HCT116 (cell line): ENCODE measurements around the gene ELF1. TPM values are rescaled to one million over a fixed set of nuclear protein-coding genes. Genes with fewer than 3 reads are reported as not detected.

Source experiments
- ATAC-seq: fragments of 200-7000 bp; cut with Tn5 transposase; 2 replicates; pipeline ENCODE4 v1.9.1; 2020; ENCODE audit warnings: mild to moderate bottlenecking, moderate library complexity
- BruUV-seq: library from RNA; stranded (reverse); fragments of 400-500 nt; replicated peaks from 2 replicates; lab custom pipeline; 2021; lab: Mats Ljungman, UMichigan
- CTCF ChIA-PET: fragments of 300-600 bp; sonication (Branson Sonifier 250); formaldehyde crosslinking; loops from one replicate; lab custom pipeline; 2021; ENCODE audit warnings: antibody characterized with exemption; lab: Charles Lee
- POLR2A ChIA-PET: fragments of 300-600, 350-600 bp; sonication (Branson Sonifier 250); formaldehyde crosslinking; loops from one replicate; lab custom pipeline; 2021; ENCODE audit warnings: antibody characterized with exemption; lab: Charles Lee
- RAD21 ChIA-PET, 2 experiments: fragments of 300-600 bp; sonication (Branson Sonifier 250); formaldehyde crosslinking; loops; one replicate each; lab custom pipeline; 2023; ENCODE audit warnings: low total read pairs in 2 of 2; ENCODE audit not compliant: uncharacterized antibody in 2 of 2, unreplicated experiment in 2 of 2, low non-redundant PET in 1 of 2; lab: Charles Lee
- DNase-seq: peaks from one replicate; pipeline ENCODE4 v3.0.0-alpha.2; 2010; ENCODE audit warnings: low read depth, low spot score
- H2AFZ ChIP-seq: fragments of 200-600 bp; shearing (Covaris generic), sonication (generic); 2 replicates; pipeline ENCODE4 v1.6.1; 2017; ENCODE audit warnings: low read depth, mixed run types, mixed read lengths, antibody characterized with exemption, low read length; ENCODE audit not compliant: poor library complexity, severe bottlenecking
- H3K27ac ChIP-seq: 2 replicates; pipeline ENCODE4 v1.5.1; 2012; ENCODE audit warnings: low read depth, low read length
- H3K27me3 ChIP-seq: fragments of 200-600 bp; sonication (generic); 2 replicates; pipeline ENCODE4 v1.6.1; 2016; ENCODE audit warnings: mixed run types, low read length, mixed read lengths; ENCODE audit not compliant: insufficient read depth
- H3K36me3 ChIP-seq, 2 experiments: fragments of 200-500 bp in 1 of 2; fragments of 200-600 bp in 1 of 2; sonication (Bioruptor generic) in 1 of 2; sonication (generic) in 1 of 2; 2 replicates each; pipeline versions ENCODE4 v1.5.1 to v1.6.1; 2014 to 2016; ENCODE audit warnings: low read length in 2 of 2, inconsistent platforms in 1 of 2, mixed read lengths in 1 of 2, mixed run types in 1 of 2; ENCODE audit not compliant: insufficient read depth in 2 of 2, control insufficient read depth in 1 of 2
- H3K4me1 ChIP-seq, 2 experiments: fragments of 200-600 bp in 1 of 2; sonication (generic) in 1 of 2; 2 replicates each; pipeline versions ENCODE4 v1.5.1 to v1.6.1; 2012 to 2017; ENCODE audit warnings: low read length in 2 of 2, inconsistent platforms in 1 of 2, mild to moderate bottlenecking in 1 of 2, mixed read lengths in 1 of 2, mixed run types in 1 of 2, moderate library complexity in 1 of 2; ENCODE audit not compliant: insufficient read depth in 2 of 2, control insufficient read depth in 1 of 2
- H3K4me2 ChIP-seq: fragments of 200-600 bp; sonication (generic); 2 replicates; pipeline ENCODE4 v1.6.1; 2017; ENCODE audit warnings: mixed run types, low read length, mixed read lengths
- H3K4me3 ChIP-seq, 2 experiments: fragments of 200-600 bp in 1 of 2; sonication (generic) in 1 of 2; replicated peaks in 1 of 2; 2 replicates each; pipeline ENCODE4 v1.5.1; 2011 to 2016; ENCODE audit warnings: low read length in 2 of 2, control low read depth in 1 of 2, low read depth in 1 of 2, mild to moderate bottlenecking in 1 of 2, mixed read lengths in 1 of 2, mixed run types in 1 of 2
- H3K79me2 ChIP-seq: fragments of 200-600 bp; sonication (generic); 2 replicates; pipeline ENCODE4 v1.6.1; 2017; ENCODE audit warnings: mild to moderate bottlenecking, mixed run types, low read length, moderate library complexity, mixed read lengths; ENCODE audit not compliant: insufficient read depth
- H3K9ac ChIP-seq: fragments of 200-600 bp; sonication (generic); 2 replicates; pipeline ENCODE4 v1.6.1; 2016; ENCODE audit warnings: low read length, mixed read lengths
- H3K9me2 ChIP-seq: fragments of 200-600 bp; sonication (generic), shearing (Covaris generic); 2 replicates; pipeline ENCODE4 v1.6.1; 2017; ENCODE audit warnings: mixed run types, mild to moderate bottlenecking, moderate library complexity; ENCODE audit not compliant: insufficient read depth
- H3K9me3 ChIP-seq, 2 experiments: fragments of 200-500 bp in 1 of 2; fragments of 200-600 bp in 1 of 2; sonication (Bioruptor generic) in 1 of 2; sonication (generic) in 1 of 2; 2 replicates each; pipeline ENCODE4 v1.6.1; 2014 to 2017; ENCODE audit warnings: low read length in 2 of 2, mixed read lengths in 2 of 2, inconsistent platforms in 1 of 2, low read depth in 1 of 2, mild to moderate bottlenecking in 1 of 2, mixed run types in 1 of 2, moderate library complexity in 1 of 2; ENCODE audit not compliant: control insufficient read depth in 1 of 2, insufficient read depth in 1 of 2
- H4K20me1 ChIP-seq: fragments of 200-600 bp; sonication (generic), shearing (Covaris generic); 2 replicates; pipeline ENCODE4 v1.6.1; 2017; ENCODE audit warnings: mixed run types, mild to moderate bottlenecking, moderate library complexity; ENCODE audit not compliant: insufficient read depth
- CEBPB ChIP-seq: IDR thresholded peaks from 2 replicates; pipeline ENCODE4 v1.6.1; 2012; ENCODE audit warnings: low read depth
- CTCF ChIP-seq, 3 experiments: fragments of 200-600 bp in 1 of 3; sonication (generic) in 1 of 3; IDR thresholded peaks in 2 of 3; conservative IDR thresholded peaks in 1 of 3; 2 replicates each; pipeline ENCODE4 v1.5.1; 2012 to 2017; ENCODE audit warnings: low read depth in 2 of 3, low read length in 2 of 3, antibody characterized with exemption in 1 of 3, borderline replicate concordance in 1 of 3, control low read depth in 1 of 3, mild to moderate bottlenecking in 1 of 3, mixed read lengths in 1 of 3, mixed run types in 1 of 3, moderate library complexity in 1 of 3; ENCODE audit not compliant: insufficient read depth in 1 of 3
- EGR1 ChIP-seq: IDR thresholded peaks from 2 replicates; pipeline ENCODE4 v1.6.1; 2012; ENCODE audit warnings: low read depth
- ELF1 ChIP-seq: IDR thresholded peaks from 2 replicates; pipeline ENCODE4 v1.6.1; 2012; ENCODE audit warnings: low read depth, borderline replicate concordance
- EZH2phosphoT487 ChIP-seq: fragments of 200-600 bp; IDR thresholded peaks from 2 replicates; pipeline ENCODE4 v1.6.1; 2018; ENCODE audit warnings: antibody characterized with exemption, borderline replicate concordance
- POLR2A ChIP-seq: IDR thresholded peaks from 2 replicates; pipeline ENCODE4 v1.7.0; 2011; ENCODE audit warnings: borderline replicate concordance; ENCODE audit not compliant: insufficient read depth, insufficient read length; ENCODE audit errors: extremely low read depth
- POLR2AphosphoS5 ChIP-seq: IDR thresholded peaks from 2 replicates; pipeline ENCODE4 v1.6.1; 2011; ENCODE audit warnings: mild to moderate bottlenecking, low read depth, low read length, moderate library complexity
- RAD21 ChIP-seq: IDR thresholded peaks from 2 replicates; pipeline ENCODE4 v1.6.1; 2012; ENCODE audit warnings: low read depth, mild to moderate bottlenecking
- SRF ChIP-seq: IDR thresholded peaks from 2 replicates; pipeline ENCODE4 v1.6.1; 2012; ENCODE audit warnings: low read depth
- intact Hi-C: fragments of 100-400 bp; cut with micrococcal nuclease; formaldehyde crosslinking; loops from 2 replicates; pipeline ENCODE4 v1.10.0; 2022
- total RNA-seq: library from RNA; stranded (reverse); gene quantifications from one replicate; pipeline ENCODE4 v1.2.1, GENCODE V29; 2021; ENCODE audit not compliant: unreplicated experiment

Gene ELF1
- total RNA-seq, 1 experiment from 2014 or later: 30.0 TPM

- ChIA-PET RAD21 (no interaction called here), CTCF (interaction anchor here (1.0 kb wide), 1 partner anchor 11 kb away, joined by 3 read pairs; no protein-coding TSS in a partner anchor), POLR2A (no interaction called here)
- TF ChIP-seq RAD21 (no peak), POLR2A (no peak), ELF1 (no peak), CEBPB (no peak), SRF (no peak), EGR1 (no peak)
- DNase-seq: no peak
- Histone ChIP-seq H3K4me3 (no peak overlapping the region), H4K20me1 (no peaks in the 10 kb centered on the region), H3K36me3 (0 out of 4 replicates have a peak, but pooled peaks cover 0 to 4% of the 10 kb centered on the region in 2 experiments), H3K9me2 (no peaks in the 10 kb centered on the region), H3K27ac (no peak overlapping the region), H3K79me2 (peaks cover 66% of the 10 kb centered on the region), H3K4me1 (no peaks in the 10 kb centered on the region), H3K27me3 (no peaks in the 10 kb centered on the region), H3K9ac (no peak overlapping the region), H2AFZ (no peak overlapping the region), H3K9me3 (no peaks in the 10 kb centered on the region), H3K4me2 (no peak overlapping the region)
- BruUV-seq: no TSS peak
- no peak for ATAC-seq
- intact Hi-C loops: no loop called here
Measured at GRCh38 chr13:40985381-40986100, 33.6 kb downstream of the ELF1 start.

- Histone ChIP-seq H3K9me2 (no peaks in the 10 kb centered on the region), H3K4me3 (no peak overlapping the region), H3K36me3 (0 out of 4 replicates have a peak, but pooled peaks cover 0 to 4% of the 10 kb centered on the region in 2 experiments), H3K27ac (no peak overlapping the region), H3K4me1 (no peaks in the 10 kb centered on the region), H2AFZ (no peak overlapping the region), H3K4me2 (no peak overlapping the region), H3K79me2 (peaks cover 71% of the 10 kb centered on the region), H4K20me1 (no peaks in the 10 kb centered on the region), H3K9ac (no peak overlapping the region), H3K9me3 (no peaks in the 10 kb centered on the region), H3K27me3 (no peaks in the 10 kb centered on the region)
- ChIA-PET POLR2A (no interaction called here), RAD21 (no interaction called here), CTCF (interaction anchor here (1.0 kb wide), 1 partner anchor 10 kb away, joined by 3 read pairs; no protein-coding TSS in a partner anchor)
- intact Hi-C loops: no loop called here
- no TSS peak for BruUV-seq
- TF ChIP-seq CTCF (IDR thresholded peaks at IDR 0.05 in 2 of 3, conservative IDR thresholded peaks at IDR 0.05 in 1 of 3; ENCODE audit: borderline replicate concordance in 1 of 3, insufficient read depth in 1 of 3, low read depth in 2 of 3, low read length in 2 of 3) (no peak), EZH2phosphoT487 (no peak), POLR2AphosphoS5 (no peak)
- no peak for ATAC-seq
- DNase-seq: no peak
Measured at GRCh38 chr13:40984668-40985366, 34.3 kb downstream of the ELF1 start.
